ENCODE results near the gene CAMSAP2. TPM values are rescaled to one million over a fixed set of nuclear protein-coding genes. Genes with fewer than 3 reads are reported as not detected.

The CAMSAP2 gene
- total and polyA plus RNA-seq, 2 of the 8 experiments (the other 6 are each of a cell fraction or from before 2014, with no cell fraction given), result 4.2 to 27.6 TPM

DNA sequence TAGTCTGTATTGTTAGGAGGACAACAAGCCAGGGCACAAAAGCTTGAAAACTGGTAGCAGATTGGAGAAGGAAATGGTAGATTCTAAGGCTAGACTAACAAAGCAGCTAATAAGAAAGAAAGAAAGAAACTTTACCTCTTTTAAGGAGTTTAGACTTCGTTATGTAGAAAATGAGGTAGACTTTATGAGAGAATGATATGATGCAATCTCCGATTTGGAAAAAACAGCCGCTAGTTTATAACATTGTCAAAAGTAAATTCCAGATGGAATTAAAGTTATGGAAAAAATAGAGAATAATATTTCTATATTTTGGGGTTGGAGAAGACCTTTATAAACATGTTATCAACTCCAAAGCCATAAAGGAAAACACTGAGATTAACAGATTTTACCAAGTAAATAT is 67.0 kb downstream of the CAMSAP2 start:
- Histone ChIP-seq H2BK20ac (ENCODE audit: low read length) (no peak overlapping the region), H3K4me3 (ENCODE audit: extremely low read depth in 1 of 4, insufficient read depth in 2 of 4, low read depth in 3 of 4, low read length in 4 of 4) (no peak overlapping the region), H3K23me2 (ENCODE audit: low read depth, low read length) (no peaks in the 10 kb centered on the region), H3K9ac (replicated peaks in 1 of 4; ENCODE audit: extremely low read depth in 1 of 4, low read depth in 3 of 4, low read length in 3 of 4) (no peak overlapping the region), H3K27me3 (replicated peaks in 1 of 4; ENCODE audit: control insufficient read depth in 3 of 4, extremely low read depth in 1 of 4, insufficient read depth in 3 of 4, low read length in 3 of 4) (no peaks in the 10 kb centered on the region), H3K79me2 (ENCODE audit: control insufficient read depth in 1 of 2, insufficient read depth in 2 of 2, low read length in 2 of 2) (peaks cover 0 to 23% of the 10 kb centered on the region in 2 experiments; a peak in 2 of 4 replicates), H3K36me3 (ENCODE audit: control insufficient read depth in 2 of 4, insufficient read depth in 4 of 4, low read length in 3 of 4) (peaks cover 0 to 15% (median 5%) of the 10 kb centered on the region in 4 experiments; a peak in 4 of 8 replicates), H2BK120ac (replicated peaks; ENCODE audit: low read depth, low read length) (no peak overlapping the region), H3K14ac (ENCODE audit: insufficient read length) (no peak overlapping the region), H3K27ac (ENCODE audit: low read depth, low read length) (no peak overlapping the region), H4K5ac (ENCODE audit: insufficient read length, low read depth, low read length) (no peak overlapping the region), H4K8ac (ENCODE audit: extremely low read depth, insufficient read depth, low read length) (no peak overlapping the region), H3K4me1 (replicated peaks in 1 of 4; ENCODE audit: control insufficient read depth in 3 of 4, insufficient read depth in 4 of 4, low read length in 3 of 4) (0 out of 7 replicates have a peak, but pooled peaks cover 0 to 2% (median 0%) of the 10 kb centered on the region in 4 experiments), H3K79me1 (ENCODE audit: low read depth, low read length) (no peaks in the 10 kb centered on the region), H3K18ac (ENCODE audit: extremely low read depth, low read length) (no peak overlapping the region), H2AFZ (ENCODE audit: low read length) (no peak overlapping the region), H3K9me3 (ENCODE audit: insufficient read depth in 2 of 2, low read depth in 1 of 2, low read length in 1 of 2) (no peaks in the 10 kb centered on the region), H3K4ac (replicated peaks; ENCODE audit: insufficient read length, low read depth, low read length) (no peak overlapping the region), H4K20me1 (replicated peaks in 1 of 2; ENCODE audit: control insufficient read depth in 1 of 2, insufficient read depth in 2 of 2, low read length in 2 of 2) (peaks cover 0 to 2% of the 10 kb centered on the region in 2 experiments), H2BK15ac (ENCODE audit: low read length) (no peak overlapping the region), H2BK5ac (ENCODE audit: low read depth, low read length) (no peak overlapping the region), H4K91ac (replicated peaks; ENCODE audit: insufficient read length, low read length) (no peak overlapping the region), H3K4me2 (ENCODE audit: insufficient read depth in 1 of 2, low read depth in 2 of 2, low read length in 2 of 2) (no peak overlapping the region), H3K56ac (replicated peaks; ENCODE audit: insufficient read length, low read depth, low read length) (no peak overlapping the region), H2BK12ac (ENCODE audit: low read depth, low read length) (no peak overlapping the region), H3K23ac (ENCODE audit: insufficient read length) (no peak overlapping the region), H2AK5ac (ENCODE audit: low read depth, low read length) (no peak overlapping the region)
- ChIA-PET CTCF (ENCODE audit: partially characterized antibody) (interaction anchor here (1.4 kb wide), 1 partner anchor 143 kb away, joined by 3 read pairs; no protein-coding TSS in a partner anchor), POLR2A (ENCODE audit: partially characterized antibody) (no interaction called here)
- DNase-seq (ENCODE audit: low read depth in 1 of 2, low spot score in 2 of 2), result no peak
- 77% methylated on average over 3 of the region's 3 CpGs; no CpG with 5 or more reads in 1 of the 2 experiments for WGBS, 2 experiments (ENCODE audit: extremely low coverage in 1 of 2, insufficient coverage in 1 of 2, insufficient read length in 1 of 2, insufficient replicate concordance in 2 of 2, low coverage in 1 of 2, low lambda C conversion rate in 2 of 2, missing lambda C conversion rate in 1 of 2)
- no peak for FAIRE-seq
- TF ChIP-seq CEBPB (IDR thresholded peaks at IDR 0.05; ENCODE audit: low read depth, low read length), result peak; percentile 66; the same call in 1 of the 2 replicates
- TF ChIP-seq SP1 (IDR thresholded peaks at IDR 0.05; ENCODE audit: low read depth, low read length), result no peak
